DOHH2 (cell line): Measurements from ENCODE around the gene ETHE1.
A peak's percentile ranks its signal among the peaks of the same experiment; 100 is the strongest.

Source experiments
- H3F3A ChIP-seq: fragments of 200-600 bp; sonication (generic), shearing (Covaris generic); 2 replicates; pipeline ENCODE4 v1.6.0; 2016; ENCODE audit warnings: antibody characterized with exemption, mild to moderate bottlenecking; ENCODE audit not compliant: control insufficient read depth, insufficient read depth
- H3K27ac ChIP-seq: fragments of 200-600 bp; sonication (generic); 2 replicates; pipeline ENCODE4 v1.5.1; 2014; ENCODE audit warnings: low read depth, mild to moderate bottlenecking, low read length, moderate library complexity
- H3K27me3 ChIP-seq: fragments of 200-600 bp; sonication (generic); 2 replicates; pipeline ENCODE4 v1.6.1; 2014; ENCODE audit warnings: mild to moderate bottlenecking, low read length, mixed read lengths; ENCODE audit not compliant: control insufficient read depth
- H3K36me3 ChIP-seq: fragments of 200-600 bp; sonication (generic); 2 replicates; pipeline ENCODE4 v1.6.1; 2014; ENCODE audit warnings: mild to moderate bottlenecking, low read length, moderate library complexity, mixed read lengths; ENCODE audit not compliant: control insufficient read depth
- H3K4me1 ChIP-seq: fragments of 200-600 bp; sonication (generic); 2 replicates; pipeline ENCODE4 v1.6.1; 2014; ENCODE audit warnings: mild to moderate bottlenecking, low read length, mixed read lengths; ENCODE audit not compliant: control insufficient read depth
- H3K4me2 ChIP-seq: fragments of 200-600 bp; sonication (generic); 2 replicates; pipeline ENCODE4 v1.6.0; 2014; ENCODE audit warnings: mild to moderate bottlenecking, low read length, moderate library complexity
- H3K4me3 ChIP-seq: fragments of 200-600 bp; sonication (generic); 2 replicates; pipeline ENCODE4 v1.5.1; 2014; ENCODE audit warnings: mild to moderate bottlenecking, low read length, mixed read lengths
- H3K79me2 ChIP-seq: fragments of 200-600 bp; sonication (generic); 2 replicates; pipeline ENCODE4 v1.6.1; 2014; ENCODE audit warnings: mild to moderate bottlenecking, low read length, mixed read lengths; ENCODE audit not compliant: control insufficient read depth
- H3K9me2 ChIP-seq: fragments of 200-600 bp; sonication (generic); replicated peaks from 2 replicates; pipeline ENCODE4 v1.6.1; 2014; ENCODE audit warnings: mild to moderate bottlenecking, low read length, mixed read lengths; ENCODE audit not compliant: control insufficient read depth
- H3K9me3 ChIP-seq: fragments of 200-600 bp; sonication (generic); 2 replicates; pipeline ENCODE4 v1.6.1; 2014; ENCODE audit warnings: antibody characterized with exemption, low read length, mixed read lengths; ENCODE audit not compliant: control insufficient read depth, insufficient read depth
- H4K20me1 ChIP-seq: fragments of 200-600 bp; sonication (generic); 2 replicates; pipeline ENCODE4 v1.6.0; 2014; ENCODE audit warnings: low read depth, mild to moderate bottlenecking, antibody characterized with exemption, low read length, moderate library complexity; ENCODE audit not compliant: control insufficient read depth, insufficient read depth
- CTCF ChIP-seq: fragments of 200-600 bp; sonication (generic); IDR thresholded peaks from one replicate; pipeline ENCODE4 v1.5.1; 2014; ENCODE audit warnings: antibody characterized with exemption, mild to moderate bottlenecking, low read depth, low read length; ENCODE audit not compliant: poor library complexity, severe bottlenecking
- EZH2phosphoT487 ChIP-seq: fragments of 200-600 bp; sonication (generic); IDR thresholded peaks from 2 replicates; pipeline ENCODE4 v1.6.1; 2017; ENCODE audit warnings: borderline replicate concordance, mild to moderate bottlenecking, antibody characterized with exemption, low read length, moderate library complexity, mixed read lengths

The ETHE1 gene

GRCh38 chr19:43569657-43570056, 42.7 kb upstream of the ETHE1 start:
- Histone ChIP-seq H3K4me2 (no peak overlapping the region), H3K4me1 (peaks cover 4% of the 10 kb centered on the region), H3K9me3 (no peaks in the 10 kb centered on the region), H3K9me2 (no peaks in the 10 kb centered on the region), H3K27me3 (no peaks in the 10 kb centered on the region), H3K4me3 (no peak overlapping the region), H3K27ac (no peak overlapping the region), H3F3A (no peaks in the 10 kb centered on the region), H3K36me3 (peaks cover 15% of the 10 kb centered on the region), H3K79me2 (peaks cover 29% of the 10 kb centered on the region), H4K20me1 (no peaks in the 10 kb centered on the region)
- TF ChIP-seq CTCF, result no peak
- TF ChIP-seq EZH2phosphoT487, result no peak

GRCh38 chr19:43564800-43565199, 37.8 kb upstream of the ETHE1 start:
- Histone ChIP-seq H3K27me3 (no peaks in the 10 kb centered on the region), H3K9me2 (no peaks in the 10 kb centered on the region), H3K9me3 (no peaks in the 10 kb centered on the region), H3K36me3 (peaks cover 34% of the 10 kb centered on the region), H3K27ac (no peak overlapping the region), H3K4me2 (no peak overlapping the region), H3K4me1 (peaks cover 24% of the 10 kb centered on the region), H4K20me1 (no peaks in the 10 kb centered on the region), H3K4me3 (no peak overlapping the region), H3K79me2 (peaks cover 13% of the 10 kb centered on the region), H3F3A (no peaks in the 10 kb centered on the region; the same call in 1 of the 2 replicates)
- TF ChIP-seq CTCF (no peak), EZH2phosphoT487 (no peak)

GRCh38 chr19:43563816-43564457, 36.9 kb upstream of the ETHE1 start:
- peaks cover 10% of the 10 kb centered on the region for H3K79me2 ChIP-seq
- peaks cover 34% of the 10 kb centered on the region for H3K36me3 ChIP-seq
- no peaks in the 10 kb centered on the region for H4K20me1 ChIP-seq
- H3K9me2 ChIP-seq, result no peaks in the 10 kb centered on the region
- peak overlapping the region; percentile 16; the same call in 1 of the 2 replicates for H3K4me2 ChIP-seq
- H3F3A ChIP-seq, result no peaks in the 10 kb centered on the region; the same call in 1 of the 2 replicates
- H3K9me3 ChIP-seq, result no peaks in the 10 kb centered on the region
- TF ChIP-seq CTCF, result no peak
- no peaks in the 10 kb centered on the region for H3K27me3 ChIP-seq
- H3K4me3 ChIP-seq, result no peak overlapping the region
- H3K4me1 ChIP-seq, result peaks cover 24% of the 10 kb centered on the region
- H3K27ac ChIP-seq, result no peak overlapping the region
